Measurements from ENCODE around the gene ARHGAP12. TPM values are rescaled to one million over a fixed set of nuclear protein-coding genes. Genes with fewer than 3 reads are reported as not detected.

The ARHGAP12 gene
- total RNA-seq, 2 experiments from 2014 or later: 5.5 to 6.4 TPM

Other genes starting within 250 kb of the ARHGAP12 start
- gene KIF5B, start 127.6 kb upstream of the ARHGAP12 start, total RNA-seq: 10 to 100 TPM; 57.4 to 59.9 TPM

Measured in activated CD4-positive, alpha-beta T cell treated with anti-CD3 and anti-CD28 coated beads for 36 hours (primary cell).